K562 (cell line): ENCODE data around the gene ZFAND3. TPM values are rescaled to one million over a fixed set of nuclear protein-coding genes. Genes with fewer than 3 reads are reported as not detected.

Experiments used
- ATAC-seq: fragments of 200-7000 bp; cut with Tn5 transposase; 3 replicates; pipeline ENCODE4 v1.9.1; 2020; ENCODE audit warnings: moderate library complexity
- BruUV-seq: library from RNA; stranded (reverse); fragments of 400-500 nt; replicated peaks from 2 replicates; lab custom pipeline; 2021; lab: Mats Ljungman, UMichigan
- CTCF ChIA-PET: fragments of 300-600 bp; formaldehyde crosslinking; extraction: SDS; loops from one replicate; lab custom pipeline; 2021; ENCODE audit warnings: low intra/inter-chr PET ratio; lab: Yijun Ruan, JAX
- POLR2A ChIA-PET: fragments of 300-600, 350-650 bp; sonication (Branson Sonifier 250); formaldehyde crosslinking; extraction: SDS; loops from one replicate; lab custom pipeline; 2021; ENCODE audit warnings: antibody characterized with exemption, inconsistent platforms; lab: Yijun Ruan, JAX
- DNase-seq, 4 experiments: peaks; one replicate each; pipeline versions ENCODE4 v3.0.0 to v3.0.0-alpha.2; 2011 to 2018; ENCODE audit warnings: low spot score in 3 of 4, mixed read lengths in 3 of 4; ENCODE audit errors: extremely low read depth in 1 of 4
- FAIRE-seq: peaks from 2 replicates; lab custom pipeline; 2011; peaks lifted over from hg19 to GRCh38; lab: Jason Lieb, UNC
- H2AFZ ChIP-seq: 2 replicates; pipeline ENCODE4 v1.6.0; 2011; ENCODE audit warnings: low read depth, low read length, control low read depth, inconsistent platforms
- H3K27ac ChIP-seq: fragments of 200-600 bp; 3 replicates; pipeline ENCODE4 v1.8.0; 2011; ENCODE audit warnings: low read depth, mild to moderate bottlenecking, control low read depth, inconsistent platforms, low read length, moderate library complexity, mixed read lengths; ENCODE audit errors: extremely low read depth
- H3K27me3 ChIP-seq, 2 experiments: fragments of 300-600 bp in 1 of 2; 2 replicates in 1 of 2; 3 replicates in 1 of 2; pipeline versions ENCODE4 v1.6.0 to v1.8.0; 2011; ENCODE audit warnings: inconsistent platforms in 2 of 2, low read length in 2 of 2, mild to moderate bottlenecking in 1 of 2, mixed read lengths in 1 of 2, moderate library complexity in 1 of 2; ENCODE audit not compliant: control insufficient read depth in 2 of 2, insufficient read depth in 2 of 2
- H3K36me3 ChIP-seq: fragments of 300-600 bp; 3 replicates; pipeline ENCODE4 v1.8.0; 2011; ENCODE audit warnings: mild to moderate bottlenecking, low read length, inconsistent platforms; ENCODE audit not compliant: control insufficient read depth, insufficient read depth
- H3K4me1 ChIP-seq, 2 experiments: fragments of 200-600 bp in 1 of 2; replicated peaks in 1 of 2; 2 replicates in 1 of 2; 3 replicates in 1 of 2; pipeline versions ENCODE4 v1.5.1 to v1.8.0; 2011; ENCODE audit warnings: inconsistent platforms in 2 of 2, low read length in 2 of 2, mild to moderate bottlenecking in 1 of 2, mixed read lengths in 1 of 2, moderate library complexity in 1 of 2; ENCODE audit not compliant: control insufficient read depth in 2 of 2, insufficient read depth in 2 of 2
- H3K4me2 ChIP-seq: 2 replicates; pipeline ENCODE4 v1.6.1; 2011; ENCODE audit warnings: low read length, control low read depth, inconsistent platforms, mixed read lengths; ENCODE audit not compliant: insufficient read depth
- H3K4me3 ChIP-seq: fragments of 200-600 bp; sonication (generic), shearing (Covaris generic); 2 replicates; pipeline ENCODE4 v1.5.1; 2016; ENCODE audit warnings: control low read depth, inconsistent platforms
- H3K79me2 ChIP-seq: fragments of 200-600 bp; 3 replicates; pipeline ENCODE4 v1.8.0; 2011; ENCODE audit warnings: low read length, inconsistent platforms; ENCODE audit not compliant: control insufficient read depth, insufficient read depth
- H3K9ac ChIP-seq, 2 experiments: 2 replicates each; pipeline versions ENCODE4 v1.6.0 to v1.6.1; 2011; ENCODE audit warnings: low read depth in 2 of 2, low read length in 2 of 2, control low read depth in 1 of 2, inconsistent platforms in 1 of 2, mild to moderate bottlenecking in 1 of 2, mixed read lengths in 1 of 2; ENCODE audit not compliant: insufficient read depth in 1 of 2
- H3K9me1 ChIP-seq: one replicate; pipeline ENCODE4 v1.6.0; 2011; ENCODE audit warnings: inconsistent platforms, mild to moderate bottlenecking, low read length, moderate library complexity; ENCODE audit not compliant: control insufficient read depth, insufficient read depth
- H3K9me3 ChIP-seq: replicated peaks from 2 replicates; pipeline ENCODE4 v1.5.1; 2011; ENCODE audit warnings: low read depth, low read length, inconsistent platforms; ENCODE audit not compliant: control insufficient read depth, insufficient read depth
- H4K20me1 ChIP-seq: replicated peaks from 2 replicates; pipeline ENCODE4 v1.6.1; 2011; ENCODE audit warnings: low read length, inconsistent platforms, mixed read lengths; ENCODE audit not compliant: control insufficient read depth, insufficient read depth
- CBX1 ChIP-seq: sonication (generic); IDR thresholded peaks from 2 replicates; pipeline ENCODE4 v1.6.1; 2016; ENCODE audit warnings: antibody characterized with exemption, low read depth, mild to moderate bottlenecking
- CCNT2 ChIP-seq: IDR thresholded peaks from 2 replicates; pipeline ENCODE4 v1.6.1; 2011; ENCODE audit warnings: borderline replicate concordance, low read depth, mild to moderate bottlenecking, moderate library complexity, mixed read lengths, low read length; ENCODE audit not compliant: insufficient read length; ENCODE audit errors: extremely low read depth
- HINFP ChIP-seq: fragments of 450-650 bp; conservative IDR thresholded peaks from 2 replicates; pipeline ENCODE4 v1.6.1; 2016; ENCODE audit warnings: missing genetic modification characterization, low read depth, mild to moderate bottlenecking, control low read depth, missing compliant biosample characterization
- KHSRP ChIP-seq: fragments of 450-650 bp; IDR thresholded peaks from 2 replicates; pipeline ENCODE4 v1.6.1; 2017
- MTA1 ChIP-seq: fragments of 450-650 bp; IDR thresholded peaks from 2 replicates; pipeline ENCODE4 v1.6.1; 2017; ENCODE audit warnings: borderline replicate concordance
- YBX1 ChIP-seq: fragments of 450-650 bp; IDR thresholded peaks from 2 replicates; pipeline ENCODE4 v1.7.1; 2016; ENCODE audit warnings: mild to moderate bottlenecking
- ZNF274 ChIP-seq: IDR thresholded peaks from 2 replicates; pipeline ENCODE4 v1.6.1; 2011; ENCODE audit warnings: low read depth, mild to moderate bottlenecking, low read length, moderate library complexity, borderline replicate concordance
- ZZZ3 ChIP-seq: fragments of 450-650 bp; IDR thresholded peaks from 2 replicates; pipeline ENCODE4 v1.6.1; 2016; ENCODE audit warnings: antibody characterized with exemption, mild to moderate bottlenecking, moderate library complexity
- WGBS: fragments of 100-300 bp; shearing (Covaris generic); methylation state at CpG from one replicate; pipeline ENCODE4 v1.1.6; 2016; ENCODE audit warnings: low coverage, mixed read lengths; ENCODE audit not compliant: insufficient coverage; ENCODE audit errors: missing lambda C conversion rate; 5-methylcytosine and 5-hydroxymethylcytosine counted together
- in situ Hi-C: fragments of 300-500 bp; cut with MboI; formaldehyde crosslinking; loops from 4 replicates; pipeline ENCODE4 v1.15.0; 2018; ENCODE audit warnings: inconsistent platforms, mixed read lengths
- intact Hi-C: fragments of 100-400 bp; cut with micrococcal nuclease; formaldehyde crosslinking; loops from 2 replicates; pipeline ENCODE4 v1.14.2; 2022
- polyA plus RNA-seq, 8 experiments: library from polyadenylated mRNA; depleted of rRNA in 4 of 8; stranded (reverse) in 5 of 8; unstranded in 3 of 8; fragments of >200 nt; fragmentation: Nextera tagmentation in 2 of 8; fragmentation: Illumina TruSeq in 1 of 8; extraction: Ambion mirVana in 2 of 8; extraction: Trizol in 1 of 8; gene quantifications; 2 replicates each; pipeline versions ENCODE4 v1.2.1 to v1.2.3, GENCODE V29; 2011 to 2014; ENCODE audit warnings: inconsistent platforms in 1 of 8, missing spikeins in 1 of 8
- total RNA-seq, 7 experiments: library from RNA; depleted of rRNA in 6 of 7; stranded (reverse); fragments of >200 nt in 6 of 7; fragmentation: Illumina TruSeq in 2 of 7; extraction: Trizol in 2 of 7; gene quantifications; 2 replicates each; pipeline versions ENCODE4 v1.2.1 to v1.2.3, GENCODE V29; 2011 to 2021; ENCODE audit warnings: low replicate concordance in 1 of 7

Gene ZFAND3
- total and polyA plus RNA-seq, 9 of the 15 experiments (the other 6 are each of a cell fraction or from before 2014, with no cell fraction given) = 0.81 to 26.6 (median 11.8) TPM

- CTCF ChIA-PET = no interaction called here
- in situ Hi-C loops = no loop called here
- ATAC-seq (no peak), FAIRE-seq (no peak), DNase-seq (no peak)
- Histone ChIP-seq H3K9me3 (no peaks in the 10 kb centered on the region), H3K4me3 (no peak overlapping the region), H4K20me1 (peaks cover 4% of the 10 kb centered on the region; the same call in 1 of the 2 replicates), H3K9me1 (no peaks in the 10 kb centered on the region), H2AFZ (no peak overlapping the region), H3K9ac (no peak overlapping the region), H3K4me2 (no peak overlapping the region), H3K36me3 (no peaks in the 10 kb centered on the region), H3K27ac (no peak overlapping the region), H3K4me1 (no peaks in the 10 kb centered on the region), H3K27me3 (no peaks in the 10 kb centered on the region), H3K79me2 (no peaks in the 10 kb centered on the region; the same call in 2 of the 3 replicates)
- WGBS = 89% methylated on average over 4 of the region's 4 CpGs
- BruUV-seq = no TSS peak
- POLR2A ChIA-PET = interaction anchor here (0.6 to 0.7 kb wide), 2 partner anchors 25 to 56 kb away, joined by 3 read pairs; no protein-coding TSS in a partner anchor
- intact Hi-C loops = no loop called here
- TF ChIP-seq CCNT2 = no peak
- TF ChIP-seq MTA1 = no peak
- TF ChIP-seq CBX1 = no peak
- TF ChIP-seq ZNF274 = no peak
- no peak for TF ChIP-seq YBX1
- no peak for TF ChIP-seq KHSRP
- TF ChIP-seq HINFP (tag) = no peak
- no peak for TF ChIP-seq ZZZ3
- TF ChIP-seq, all 486 proteins: peak for 0
Measured at GRCh38 chr6:37928217-37928616, 108.7 kb downstream of the ZFAND3 start.
